ENCODE measurements around the gene TRO.

GRCh38 chrX:54921427-54922021 is 900 bp downstream of the TRO start:
- no peak for TF ChIP-seq POLR2A (IDR thresholded peaks at IDR 0.05)
- TF ChIP-seq CTCF (IDR thresholded peaks at IDR 0.05): no peak

Measured in prostate gland (tissue), 2 donors.